Activated CD4-positive, alpha-beta T cell treated with anti-CD3 and anti-CD28 coated beads for 36 hours (primary cell): ENCODE results near the gene GCN1. TPM values are rescaled to one million over a fixed set of nuclear protein-coding genes. Genes with fewer than 3 reads are reported as not detected.

ENCODE experiments used
- ATAC-seq: fragments of 200-7000 bp; cut with Tn5 transposase; one replicate; pipeline ENCODE4 v1.10.0; 2021; ENCODE audit warnings: mild to moderate bottlenecking, moderate library complexity
- CTCF ChIA-PET: fragments of 350-600 bp; sonication (Branson Sonifier 250); formaldehyde crosslinking; loops from one replicate; lab custom pipeline; 2021; ENCODE audit warnings: antibody characterized with exemption; lab: Charles Lee
- POLR2A ChIA-PET: fragments of 350-600 bp; sonication (Branson Sonifier 250); formaldehyde crosslinking; loops from one replicate; lab custom pipeline; 2021; ENCODE audit warnings: antibody characterized with exemption, inconsistent platforms; lab: Charles Lee
- DNase-seq: peaks from one replicate; pipeline ENCODE4 v3.0.0-alpha.2; 2020
- H3K27ac Mint-ChIP-seq: one replicate; pipeline ENCODE4 v1.8.0; 2021; ENCODE audit warnings: mixed read lengths
- H3K27me3 Mint-ChIP-seq: one replicate; pipeline ENCODE4 v1.8.0; 2021; ENCODE audit warnings: mixed read lengths
- H3K36me3 Mint-ChIP-seq: one replicate; pipeline ENCODE4 v1.8.0; 2021; ENCODE audit warnings: low read depth, mixed read lengths
- H3K4me1 Mint-ChIP-seq: one replicate; pipeline ENCODE4 v1.8.0; 2021; ENCODE audit warnings: mixed read lengths
- H3K4me3 Mint-ChIP-seq: one replicate; pipeline ENCODE4 v1.8.0; 2021; ENCODE audit warnings: mild to moderate bottlenecking, moderate library complexity, mixed read lengths
- H3K9me3 Mint-ChIP-seq: one replicate; pipeline ENCODE4 v1.8.0; 2021; ENCODE audit warnings: low read depth, mixed read lengths
- intact Hi-C, 2 experiments: fragments of 100-400 bp; cut with DNase I in 1 of 2; cut with micrococcal nuclease in 1 of 2; formaldehyde crosslinking; loops; one replicate each; pipeline versions ENCODE4 v1.14.2 to v1.15.1; 2022 to 2024; cut with DNase I, micrococcal nuclease
- total RNA-seq, 2 experiments: library from RNA; stranded (reverse); gene quantifications; one replicate each; pipeline ENCODE4 v1.2.3, GENCODE V29; 2021

Gene GCN1
- total RNA-seq, 2 experiments from 2014 or later: 125 to 139 TPM

DNA sequence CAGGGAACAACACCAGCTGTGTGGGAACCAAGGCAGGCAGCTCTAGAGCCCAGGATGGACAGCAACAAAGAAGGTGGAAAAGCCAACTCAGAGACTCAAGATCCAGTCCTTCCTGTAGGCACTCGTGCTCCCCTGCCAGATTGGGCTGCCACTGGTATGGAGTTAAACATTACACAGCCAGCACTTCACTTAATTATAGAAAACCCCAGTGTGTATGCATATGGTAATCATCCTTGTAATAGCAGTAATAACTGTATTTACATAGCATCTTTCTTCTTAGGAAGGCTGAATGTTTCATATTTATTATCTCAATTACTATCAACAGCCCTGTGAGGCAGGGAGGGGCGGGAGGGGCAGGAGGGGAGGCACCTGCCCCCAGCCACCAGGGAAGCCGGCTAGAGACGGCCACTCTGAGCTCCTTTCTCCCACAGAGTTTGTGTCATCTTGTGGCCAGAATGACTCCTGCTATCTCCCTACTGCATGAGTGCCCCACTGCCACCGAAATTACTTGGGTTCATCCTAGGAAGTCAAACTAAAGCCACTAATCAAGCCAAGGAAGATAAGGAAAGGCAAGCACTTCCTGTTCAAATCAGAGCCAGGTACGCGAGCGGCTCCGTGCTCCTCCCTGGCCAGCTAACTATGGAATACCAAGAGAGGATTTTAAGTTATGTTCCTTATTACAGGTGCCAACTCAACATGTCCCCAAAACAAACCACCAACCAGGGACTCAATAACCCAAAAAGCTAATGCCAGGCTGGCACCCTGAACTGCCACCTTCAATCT lies 62.3 kb downstream of the GCN1 start:
- Mint-ChIP-seq H3K9me3 (no peaks in the 10 kb centered on the region), H3K27me3 (no peaks in the 10 kb centered on the region), H3K4me1 (peaks cover 12% of the 10 kb centered on the region), H3K36me3 (peaks cover 70% of the 10 kb centered on the region), H3K4me3 (no peak overlapping the region), H3K27ac (no peak overlapping the region)
- DNase-seq (no peak), ATAC-seq (no peak)
- ChIA-PET POLR2A (no interaction called here), CTCF (interaction anchor here (0.6 to 0.7 kb wide), 2 partner anchors 69 to 286 kb away, joined by 3 to 4 read pairs; partner anchors contain the start of gene RPLP0)
- intact Hi-C loops: loop anchor here in 1 of 2 experiments (5.0 kb wide), 1 partner anchor 35 kb away; no protein-coding TSS in a partner anchor

DNA sequence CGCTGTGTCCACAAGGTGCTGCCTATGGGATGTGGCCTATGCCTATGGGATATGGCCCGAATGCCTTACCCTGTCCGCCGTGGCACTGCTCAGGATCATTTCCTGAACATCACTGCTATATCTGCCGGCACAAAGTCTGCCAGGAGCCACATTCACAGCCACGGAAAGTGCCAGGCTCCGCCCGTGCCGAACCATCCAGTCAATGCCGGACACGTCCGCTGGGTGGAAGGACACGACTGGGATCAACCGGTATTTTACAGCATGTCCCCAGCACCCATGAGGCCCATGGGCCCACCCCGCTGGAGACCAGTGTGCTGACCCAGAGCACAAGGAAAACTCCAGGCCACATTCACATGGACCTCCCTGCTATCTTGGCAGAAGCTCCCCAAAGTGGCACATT lies 63.4 kb downstream of the GCN1 start:
- ChIA-PET CTCF (no interaction called here), POLR2A (no interaction called here)
- Mint-ChIP-seq H3K27ac (no peak overlapping the region), H3K27me3 (no peaks in the 10 kb centered on the region), H3K36me3 (peaks cover 71% of the 10 kb centered on the region), H3K9me3 (no peaks in the 10 kb centered on the region), H3K4me3 (no peak overlapping the region), H3K4me1 (peaks cover 24% of the 10 kb centered on the region)
- DNase-seq (no peak), ATAC-seq (no peak)
- intact Hi-C loops: loop anchor here in 1 of 2 experiments (5.0 kb wide), 1 partner anchor 36 kb away; no protein-coding TSS in a partner anchor

DNA sequence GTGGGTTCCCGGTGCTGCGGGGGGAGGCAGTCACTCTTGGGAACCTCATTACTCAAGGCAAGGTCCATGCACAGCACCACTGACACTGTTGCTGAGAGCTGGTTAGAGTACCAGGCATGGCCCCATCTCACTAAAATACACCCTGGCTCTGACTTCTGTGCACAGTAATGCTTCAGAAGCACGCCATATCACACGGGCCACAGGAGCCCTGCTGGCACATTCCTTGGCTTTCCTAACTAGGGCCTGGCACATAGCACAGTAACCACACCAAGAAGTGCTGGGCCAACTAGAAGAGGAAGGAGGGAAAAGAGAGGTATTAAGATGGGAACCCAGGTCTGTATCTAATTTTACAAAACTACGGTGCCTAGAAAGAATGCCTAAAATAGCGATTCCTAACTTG lies 64.5 kb downstream of the GCN1 start:
- Mint-ChIP-seq H3K9me3 (no peaks in the 10 kb centered on the region), H3K4me3 (no peak overlapping the region), H3K4me1 (peaks cover 30% of the 10 kb centered on the region), H3K27ac (no peak overlapping the region), H3K36me3 (peaks cover 68% of the 10 kb centered on the region), H3K27me3 (no peaks in the 10 kb centered on the region)
- ATAC-seq (no peak), DNase-seq (no peak)
- intact Hi-C loops: loop anchor here in 1 of 2 experiments (5.0 kb wide), 1 partner anchor 37 kb away; no protein-coding TSS in a partner anchor
- CTCF ChIA-PET: no interaction called here
- POLR2A ChIA-PET: interaction anchor here (1.0 kb wide), 1 partner anchor 12 kb away, joined by 10 read pairs; no protein-coding TSS in a partner anchor

DNA sequence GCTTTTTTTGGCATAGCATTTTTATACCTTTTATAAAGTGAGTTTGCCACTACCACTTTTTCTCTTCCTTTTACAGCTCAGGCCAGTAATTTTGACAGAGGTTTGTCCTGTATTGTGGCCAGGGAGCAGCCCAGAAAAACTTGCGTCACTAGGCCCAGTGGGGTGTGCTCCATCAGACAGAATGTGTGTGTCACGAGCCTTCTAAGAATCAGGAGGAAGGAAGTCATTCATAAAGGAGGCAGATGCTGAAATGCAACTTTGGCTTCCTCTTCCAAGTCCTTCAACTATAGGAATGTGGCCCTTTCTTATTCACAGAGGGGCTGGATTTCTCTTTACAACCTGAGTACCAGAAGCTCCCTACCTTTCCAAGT lies 67.9 kb downstream of the GCN1 start:
- Mint-ChIP-seq H3K27ac (peak overlapping the region; percentile 80), H3K4me1 (peaks cover 55% of the 10 kb centered on the region), H3K9me3 (no peaks in the 10 kb centered on the region), H3K27me3 (no peaks in the 10 kb centered on the region), H3K4me3 (no peak overlapping the region), H3K36me3 (peaks cover 48% of the 10 kb centered on the region)
- POLR2A ChIA-PET: interaction anchor here (0.5 to 1.9 kb wide), 4 partner anchors 10 to 165 kb away, joined by 3 to 6 read pairs (median 4); partner anchors contain the start of genes RAB35, RNU4-2 and RPLP0
- intact Hi-C loops: no loop called here
- ATAC-seq: peak; percentile 21
- DNase-seq: peak; percentile 35
- CTCF ChIA-PET: interaction anchor here (1.2 to 2.8 kb wide), 2 partner anchors 9 to 102 kb away, joined by 3 to 14 read pairs; partner anchors contain the start of gene RAB35

DNA sequence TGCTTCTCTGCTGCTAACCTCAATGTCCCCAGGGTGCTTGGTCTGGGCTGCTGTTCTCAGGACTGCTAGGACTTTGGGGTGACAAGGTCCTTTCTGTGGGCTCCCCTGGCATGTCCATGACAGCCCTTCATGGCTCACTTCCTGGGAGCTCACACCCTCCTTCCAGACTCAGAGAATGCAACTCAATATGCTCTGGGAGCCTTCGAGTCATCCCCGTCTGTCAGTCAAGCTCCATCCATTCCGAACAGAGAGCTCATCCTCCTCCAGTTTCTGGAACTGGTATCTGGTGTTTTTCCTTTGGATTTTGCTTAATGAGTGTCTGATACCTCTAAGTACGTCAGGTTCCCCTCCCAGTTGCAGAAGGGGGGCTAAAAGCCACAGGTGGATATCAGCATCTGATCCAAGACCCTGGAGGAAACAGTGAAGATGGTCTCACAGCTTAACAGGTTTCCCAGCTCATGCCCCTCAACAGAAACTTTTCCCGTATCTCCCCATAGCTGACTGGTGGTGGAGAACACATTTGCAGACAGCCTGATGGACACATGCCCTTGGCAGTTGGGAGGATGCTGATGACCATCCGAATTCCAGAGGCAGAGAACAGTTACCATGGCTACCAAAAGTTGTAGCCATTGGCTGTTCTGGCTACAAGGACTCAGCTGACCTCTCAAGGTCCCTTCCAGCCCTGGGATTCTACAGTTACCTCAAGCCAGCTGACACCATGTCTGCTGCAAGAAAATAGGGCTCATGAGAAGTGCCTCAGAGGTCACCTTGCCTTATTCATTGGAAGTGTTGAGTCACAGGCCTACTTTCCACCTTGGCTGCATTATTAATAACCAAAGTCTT lies 68.5 kb downstream of the GCN1 start:
- peak; percentile 28 for ATAC-seq
- peaks cover 42% of the 10 kb centered on the region for H3K36me3 Mint-ChIP-seq
- H3K4me1 Mint-ChIP-seq: peaks cover 61% of the 10 kb centered on the region
- peak overlapping the region; percentile 80 for H3K27ac Mint-ChIP-seq
- H3K4me3 Mint-ChIP-seq: no peak overlapping the region
- no peaks in the 10 kb centered on the region for H3K9me3 Mint-ChIP-seq
- H3K27me3 Mint-ChIP-seq: no peaks in the 10 kb centered on the region
- ChIA-PET CTCF (interaction anchor here (0.5 to 2.8 kb wide), 5 partner anchors 8 to 165 kb away, joined by 3 to 14 read pairs (median 3); partner anchors contain the start of genes RAB35 and RNU4-2), POLR2A (interaction anchor here (0.5 to 1.9 kb wide), 5 partner anchors 9 to 165 kb away, joined by 3 to 6 read pairs (median 4); partner anchors contain the start of genes RAB35, RNU4-2 and RPLP0)
- intact Hi-C loops: no loop called here
- peak; percentile 50 for DNase-seq

DNA sequence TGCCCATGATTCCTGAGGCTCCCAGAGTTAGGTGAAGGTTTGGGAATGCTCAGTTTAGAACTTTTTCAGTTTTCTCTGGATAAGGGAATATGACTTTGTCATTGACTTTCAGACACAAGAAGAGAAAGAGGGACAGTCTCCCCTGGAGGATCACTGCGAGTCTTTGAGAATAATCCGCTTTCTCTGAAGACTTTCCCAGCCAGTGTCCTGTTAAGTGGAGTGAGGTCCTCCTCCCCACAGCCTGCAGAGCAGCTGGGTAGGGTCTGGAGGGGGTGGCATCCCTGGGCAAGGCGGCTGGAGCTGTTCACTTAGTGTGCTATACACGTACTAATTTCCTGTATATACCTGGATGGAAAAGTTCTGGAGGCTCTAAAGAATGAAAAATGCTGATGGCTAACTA lies 69.5 kb downstream of the GCN1 start:
- Mint-ChIP-seq H3K4me3 (no peak overlapping the region), H3K27me3 (no peaks in the 10 kb centered on the region), H3K36me3 (peaks cover 34% of the 10 kb centered on the region), H3K9me3 (no peaks in the 10 kb centered on the region), H3K4me1 (peaks cover 71% of the 10 kb centered on the region), H3K27ac (no peak overlapping the region)
- DNase-seq (no peak), ATAC-seq (no peak)
- CTCF ChIA-PET: interaction anchor here (0.7 to 2.8 kb wide), 2 partner anchors 7 to 135 kb away, joined by 3 to 14 read pairs; partner anchors contain the start of gene RAB35
- POLR2A ChIA-PET: no interaction called here
- intact Hi-C loops: no loop called here

DNA sequence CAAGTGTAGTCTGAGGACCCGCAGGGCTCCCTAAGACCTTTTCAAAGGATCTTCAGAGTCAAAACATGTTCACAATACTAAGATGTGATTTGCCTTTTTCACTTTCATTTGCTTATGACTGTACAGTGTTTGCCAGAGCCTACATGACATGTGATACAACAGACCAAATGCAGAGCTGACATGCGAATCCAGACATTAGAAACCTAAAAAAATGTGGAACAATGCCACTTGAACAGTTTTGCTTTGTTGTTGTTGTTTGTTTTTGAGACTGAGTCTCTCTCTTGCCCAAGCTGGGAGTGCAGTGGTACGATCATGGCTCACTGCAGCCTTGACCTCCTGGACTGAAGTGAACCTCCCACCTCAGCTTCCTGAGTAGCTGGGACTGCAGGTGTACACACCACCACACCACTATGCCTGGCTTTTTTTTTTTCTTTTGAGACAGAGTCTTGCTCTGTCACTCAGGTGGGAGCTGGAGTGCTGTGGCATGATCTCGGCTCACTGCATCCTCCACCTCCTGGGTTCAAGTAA lies 72.7 kb downstream of the GCN1 start:
- H3K27ac Mint-ChIP-seq: peak overlapping the region; percentile 39
- H3K27me3 Mint-ChIP-seq: no peaks in the 10 kb centered on the region
- peak overlapping the region; percentile 21 for H3K4me3 Mint-ChIP-seq
- CTCF ChIA-PET: interaction anchor here (0.6 to 1.8 kb wide), 4 partner anchors 15 to 115 kb away, joined by 3 to 6 read pairs (median 3); no protein-coding TSS in a partner anchor
- peaks cover 79% of the 10 kb centered on the region for H3K4me1 Mint-ChIP-seq
- DNase-seq (peak; percentile 40), ATAC-seq (peak; percentile 56)
- intact Hi-C loops: loop anchor here in 1 of 2 experiments (2.0 kb wide), 1 partner anchor 73 kb away; the partner anchor contains the start of gene GCN1
- H3K9me3 Mint-ChIP-seq: no peaks in the 10 kb centered on the region
- peaks cover 16% of the 10 kb centered on the region for H3K36me3 Mint-ChIP-seq
- POLR2A ChIA-PET: interaction anchor here (0.6 to 7.4 kb wide), 9 partner anchors 35 to 171 kb away, joined by 3 to 88 read pairs (median 5); partner anchors contain the start of genes BICDL1, RNU4-1, RNU4-2 and RPLP0

DNA sequence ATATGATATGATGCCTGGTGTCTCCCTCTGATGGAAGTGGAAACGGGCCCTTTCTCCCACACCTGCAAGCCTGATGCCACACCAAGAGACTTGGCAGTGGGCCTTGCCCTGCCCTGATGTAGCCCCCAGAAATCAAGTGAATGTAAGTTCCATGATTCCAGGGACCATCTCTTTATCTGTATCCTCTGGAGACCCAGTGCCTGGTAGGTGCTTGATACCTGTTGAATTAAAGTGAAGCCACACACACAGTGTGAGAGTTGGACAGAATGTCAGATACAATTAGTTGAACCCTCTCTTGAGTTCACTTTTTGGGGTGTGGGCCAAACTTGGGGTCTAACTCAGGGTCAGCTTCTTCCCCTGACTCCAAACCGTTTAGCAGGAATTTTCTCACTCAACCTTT lies 73.2 kb downstream of the GCN1 start:
- POLR2A ChIA-PET: interaction anchor here (1.2 to 7.4 kb wide), 5 partner anchors 75 to 172 kb away, joined by 5 to 88 read pairs (median 12); partner anchors contain the start of genes RNU4-1, RNU4-2 and RPLP0
- CTCF ChIA-PET: interaction anchor here (0.6 to 1.8 kb wide), 4 partner anchors 14 to 114 kb away, joined by 3 to 6 read pairs (median 3); no protein-coding TSS in a partner anchor
- DNase-seq (no peak), ATAC-seq (peak; percentile 2)
- Mint-ChIP-seq H3K4me3 (peak overlapping the region; percentile 21), H3K27me3 (no peaks in the 10 kb centered on the region), H3K9me3 (no peaks in the 10 kb centered on the region), H3K4me1 (peaks cover 74% of the 10 kb centered on the region), H3K36me3 (peaks cover 13% of the 10 kb centered on the region), H3K27ac (peak overlapping the region; percentile 39)
- intact Hi-C loops: loop anchor here in 1 of 2 experiments (2.0 kb wide), 1 partner anchor 73 kb away; the partner anchor contains the start of gene GCN1

DNA sequence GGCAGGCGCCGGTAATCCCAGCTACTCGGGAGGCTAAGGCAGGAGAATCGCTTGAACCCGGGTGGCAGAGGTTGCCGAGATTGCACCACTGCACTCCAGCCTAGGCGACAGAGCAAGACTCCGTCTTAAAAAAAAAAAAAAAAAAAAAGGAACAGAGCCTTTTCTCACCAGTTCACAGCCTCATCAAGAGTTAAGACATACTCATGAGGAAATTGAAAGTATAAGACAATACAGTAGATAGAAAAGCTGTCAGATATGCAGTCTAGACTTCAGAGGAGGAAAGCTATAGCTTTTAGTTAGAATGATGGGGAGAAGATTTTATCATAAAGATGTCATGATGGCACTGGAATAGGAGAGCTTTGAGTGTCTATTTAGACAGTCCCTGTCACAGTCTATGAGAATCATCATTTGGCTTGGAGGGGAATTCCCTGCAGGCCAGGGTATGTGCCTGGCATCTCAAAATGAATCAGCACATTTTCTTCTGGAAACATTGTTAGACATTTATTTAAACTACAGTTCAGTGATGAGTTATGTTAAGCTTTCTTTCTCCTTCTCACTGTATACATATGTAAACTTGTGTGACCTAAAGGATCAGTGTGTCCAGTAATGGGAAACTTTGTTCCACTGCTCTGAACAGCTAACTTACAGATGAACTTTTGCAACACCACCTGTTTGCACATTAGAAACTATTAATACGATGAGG lies 75.1 kb downstream of the GCN1 start:
- intact Hi-C loops: loop anchor here (1.0 to 5.0 kb wide), 5 partner anchors 32 to 1742 kb away; partner anchors contain the start of genes PXN (in 1 of the 2), RNU4-1 (in 1 of the 2), RNU4-2 (in 1 of the 2) and SUDS3 (in 1 of the 2)
- peaks cover 21% of the 10 kb centered on the region for H3K36me3 Mint-ChIP-seq

More for the DNA sequence above, 75.1 kb downstream of the GCN1 start:
- ATAC-seq: peak; percentile 53
- Mint-ChIP-seq H3K4me1 (peaks cover 79% of the 10 kb centered on the region), H3K9me3 (no peaks in the 10 kb centered on the region), H3K4me3 (peak overlapping the region; percentile 85), H3K27me3 (no peaks in the 10 kb centered on the region), H3K27ac (peak overlapping the region; percentile 87)
- DNase-seq: peak; percentile 72
- ChIA-PET POLR2A (interaction anchor here (0.5 to 7.4 kb wide), 13 partner anchors 32 to 308 kb away, joined by 3 to 88 read pairs (median 6); partner anchors contain the start of genes BICDL1, RNU4-1, RNU4-2 and RPLP0), CTCF (interaction anchor here (1.0 to 2.1 kb wide), 8 partner anchors 9 to 131 kb away, joined by 3 to 9 read pairs (median 4); partner anchors contain the start of genes BICDL1 and RPLP0)
